ENCODE data around the gene MTF2.
"Not testable (repeated sequence)": the region's sequence is repeated elsewhere in the genome, so short reads cannot be mapped to it uniquely, and the experiment has no call there.

Gene MTF2

GRCh38 chr1:93078986-93079654 is at the start of gene MTF2:
MTF2 (plus strand) TSS chr1:93079283; CDS start chr1:93079527, 244 bp downstream.
- peak; percentile 96 to 98 for DNase-seq

- no peak for DNase-seq
Observed at GRCh38 chr1:93029317-93029716, 49.8 kb upstream of the MTF2 start.

GRCh38 chr1:93030191-93030590 is 48.9 kb upstream of the MTF2 start:
- not testable (repeated sequence) for DNase-seq

GRCh38 chr1:93031711-93032110 is 47.4 kb upstream of the MTF2 start:
- DNase-seq: no peak

- DNase-seq: no peak
Observed at GRCh38 chr1:93033029-93033428, 46.1 kb upstream of the MTF2 start.

GRCh38 chr1:93033785-93034184 is 45.3 kb upstream of the MTF2 start:
- no peak for DNase-seq

- DNase-seq: no peak
Observed at GRCh38 chr1:93034397-93034796, 44.7 kb upstream of the MTF2 start.

- DNase-seq: no peak
Observed at GRCh38 chr1:93036672-93037071, 42.4 kb upstream of the MTF2 start.

- DNase-seq: peak in 1 of 2 experiments; percentile 28
Observed at GRCh38 chr1:93042187-93043056, 36.7 kb upstream of the MTF2 start.

- DNase-seq: no peak
Observed at GRCh38 chr1:93043057-93043557, 36.0 kb upstream of the MTF2 start.

GRCh38 chr1:93047618-93048017 is 31.5 kb upstream of the MTF2 start:
- DNase-seq: no peak

GRCh38 chr1:93051961-93052360 is 27.1 kb upstream of the MTF2 start:
- no peak for DNase-seq

- DNase-seq: no peak
Observed at GRCh38 chr1:93056214-93056613, 22.9 kb upstream of the MTF2 start.

GRCh38 chr1:93056649-93057048 is 22.4 kb upstream of the MTF2 start:
- DNase-seq: no peak

GRCh38 chr1:93061895-93062792 is 16.9 kb upstream of the MTF2 start:
- peak in 1 of 2 experiments; percentile 35 for DNase-seq

- no peak for DNase-seq
Observed at GRCh38 chr1:93076268-93076667, 2.8 kb upstream of the MTF2 start.

GRCh38 chr1:93078203-93078602 is 880 bp upstream of the MTF2 start:
- DNase-seq: no peak

GRCh38 chr1:93078638-93078985 is 471 bp upstream of the MTF2 start:
- DNase-seq: no peak

GRCh38 chr1:93079685-93080141 is 630 bp downstream of the MTF2 start:
- peak; percentile 48 to 52 for DNase-seq

GRCh38 chr1:93080179-93080823 is 1.2 kb downstream of the MTF2 start:
- DNase-seq: no peak

GRCh38 chr1:93081716-93082115 is 2.6 kb downstream of the MTF2 start:
- no peak for DNase-seq

- no peak for DNase-seq
Observed at GRCh38 chr1:93082313-93082712, 3.2 kb downstream of the MTF2 start.
